HuH-7 (cell line): ENCODE data around the gene DEFB131A.
"Not testable (repeated sequence)": the region's sequence is repeated elsewhere in the genome, so short reads cannot be mapped to it uniquely, and the experiment has no call there.

Experiments
- DNase-seq: peaks from one replicate; pipeline ENCODE4 v3.0.0; 2011; ENCODE audit warnings: low spot score

The DEFB131A gene, protein sequence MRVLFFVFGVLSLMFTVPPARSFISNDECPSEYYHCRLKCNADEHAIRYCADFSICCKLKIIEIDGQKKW

DNA sequence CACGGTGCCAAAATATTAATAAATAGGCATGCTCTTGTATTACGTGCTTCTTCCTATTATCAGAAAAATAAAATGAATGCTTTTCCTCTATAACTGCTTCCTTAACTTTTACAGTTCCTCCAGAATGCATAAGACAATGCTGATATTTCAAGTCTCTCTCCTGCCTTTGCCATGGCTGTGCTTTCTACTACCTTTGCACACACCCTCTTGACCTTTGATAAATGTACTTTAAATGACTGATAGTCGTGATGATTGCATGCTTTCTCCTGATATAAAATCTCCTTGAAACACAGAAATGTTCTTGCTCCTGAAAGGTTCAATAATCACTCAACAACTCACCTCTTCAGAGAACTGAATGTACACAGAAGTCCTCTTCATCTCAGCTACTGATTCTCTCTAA is at the start of gene DEFB131A:
TSS of gene DEFB131A (plus strand) at position 301 of the 400 bp plus-strand sequence. CDS start 120 bp downstream, outside the sequence.
- DNase-seq, result not testable (repeated sequence)

DNA sequence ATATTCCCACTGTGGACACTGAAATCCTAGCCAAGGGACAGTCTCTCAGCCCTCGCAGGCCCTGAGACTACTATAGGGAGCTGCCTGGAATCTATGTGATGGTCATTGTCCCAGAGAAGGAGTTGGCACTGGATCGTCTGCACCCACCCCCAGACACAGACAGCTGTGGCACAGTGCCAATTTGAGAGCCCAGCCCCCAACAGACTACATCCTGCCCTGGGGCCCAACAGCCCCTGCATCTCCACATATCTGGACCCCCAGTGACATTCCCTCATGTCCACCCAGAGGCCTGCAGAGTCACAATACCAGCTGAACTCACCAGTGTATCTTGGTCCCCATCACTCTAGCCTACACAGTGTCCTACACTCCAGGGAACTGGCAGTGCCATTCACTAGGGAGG is 38.4 kb upstream of the DEFB131A start:
- DNase-seq, result not testable (repeated sequence)

DNA sequence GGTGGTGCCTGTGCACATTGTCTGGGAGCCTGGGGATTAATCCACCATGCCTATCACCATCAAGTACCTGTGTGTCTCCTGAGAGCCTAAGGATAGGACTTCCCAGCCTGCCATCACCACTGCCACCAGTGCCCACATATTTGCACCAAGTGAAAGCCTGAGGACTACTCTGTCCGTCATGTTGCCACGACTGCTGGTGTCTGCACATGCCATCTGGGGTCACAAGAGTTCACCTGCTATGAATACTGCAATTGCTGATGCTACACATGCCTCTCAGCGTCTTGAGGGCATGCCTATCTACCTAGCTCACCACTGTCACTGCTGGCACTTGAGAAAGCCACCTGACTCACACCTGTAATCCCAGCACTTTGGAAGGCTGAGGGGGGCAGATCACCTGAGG is 37.7 kb upstream of the DEFB131A start:
- not testable (repeated sequence) for DNase-seq

DNA sequence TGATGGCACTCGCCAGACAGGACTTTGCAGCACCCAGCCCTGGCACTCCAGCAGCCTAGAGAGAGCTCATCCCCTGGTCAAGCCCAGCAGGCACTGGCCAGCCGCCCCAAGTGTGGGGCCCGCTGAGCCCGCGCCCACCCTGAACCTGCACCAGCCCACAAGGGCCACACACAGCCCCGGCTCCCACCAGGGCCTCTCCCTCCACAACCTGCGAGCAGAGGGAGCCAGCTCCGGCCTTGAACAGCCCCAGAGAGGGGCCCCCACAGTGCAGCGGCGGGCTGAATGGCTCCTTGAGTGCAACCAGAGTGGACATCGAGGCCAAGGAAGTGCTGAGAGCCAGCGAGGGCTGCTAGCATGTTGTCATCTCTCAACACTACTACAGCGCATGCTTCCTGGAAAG is 34.4 kb upstream of the DEFB131A start:
- DNase-seq, result no peak

DNA sequence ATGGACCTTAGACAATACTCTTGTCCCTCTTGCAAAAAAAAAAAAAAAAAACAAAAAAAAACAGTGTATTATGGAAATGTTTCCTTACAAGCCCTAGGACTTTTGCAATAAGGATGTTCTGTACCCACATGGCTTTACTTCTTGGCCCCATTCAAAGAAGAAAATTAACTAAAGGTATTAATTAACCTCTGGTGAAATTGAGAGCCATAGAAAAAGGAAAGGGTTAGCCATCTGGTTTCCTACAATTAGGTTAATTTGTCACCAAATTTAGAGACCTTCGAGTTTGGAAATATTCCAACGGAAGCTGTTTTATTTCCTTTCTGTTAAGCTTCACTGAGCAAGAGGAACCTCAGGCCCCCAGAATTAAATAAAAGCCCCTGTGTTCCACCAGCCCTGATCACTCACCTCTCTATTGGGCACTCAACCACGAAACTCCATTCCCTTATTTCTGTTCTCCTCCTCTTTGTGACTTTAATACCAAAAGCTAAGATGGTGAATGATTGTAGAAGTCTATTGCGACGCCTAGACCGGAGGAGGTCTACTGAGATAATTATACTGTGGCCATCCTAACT is 22.2 kb upstream of the DEFB131A start:
- DNase-seq, result not testable (repeated sequence)

DNA sequence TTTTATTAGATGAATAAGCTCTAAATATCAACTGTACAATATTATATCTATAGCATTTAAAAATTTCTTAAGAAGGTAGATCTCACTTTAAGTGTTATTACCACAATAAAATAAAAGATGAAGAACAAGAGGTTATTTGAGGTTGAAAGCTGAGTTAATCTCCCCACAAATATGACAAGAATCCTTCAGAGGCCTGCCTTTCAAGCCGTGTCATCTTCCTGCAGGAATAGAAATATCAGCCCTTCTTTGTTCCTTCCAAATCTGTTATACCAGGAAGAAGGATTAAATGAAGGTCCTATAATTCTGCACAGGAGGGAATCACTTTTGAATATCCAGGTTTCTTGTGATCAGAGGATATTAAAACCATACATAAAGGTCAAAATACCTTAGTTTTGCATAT is 18.3 kb upstream of the DEFB131A start:
- not testable (repeated sequence) for DNase-seq

DNA sequence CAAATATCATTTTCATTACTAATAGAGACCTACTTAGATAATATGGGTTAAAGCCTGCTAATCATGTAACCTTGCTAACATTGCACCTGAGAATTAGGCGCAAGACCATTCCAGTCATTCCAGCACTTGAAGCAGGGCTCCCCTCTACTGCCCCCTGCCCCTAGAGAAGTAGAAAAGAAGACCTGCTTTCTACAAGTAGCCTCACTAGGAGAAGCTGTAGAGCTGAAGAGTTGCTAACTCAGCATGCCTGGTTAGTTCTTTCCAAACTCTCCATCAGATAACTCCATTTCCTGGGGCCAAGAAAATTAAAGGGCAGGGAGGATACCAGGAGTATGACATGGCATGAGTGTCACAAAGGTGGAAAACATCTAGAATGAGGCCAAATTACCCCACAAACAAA is 14.2 kb upstream of the DEFB131A start:
- not testable (repeated sequence) for DNase-seq

DNA sequence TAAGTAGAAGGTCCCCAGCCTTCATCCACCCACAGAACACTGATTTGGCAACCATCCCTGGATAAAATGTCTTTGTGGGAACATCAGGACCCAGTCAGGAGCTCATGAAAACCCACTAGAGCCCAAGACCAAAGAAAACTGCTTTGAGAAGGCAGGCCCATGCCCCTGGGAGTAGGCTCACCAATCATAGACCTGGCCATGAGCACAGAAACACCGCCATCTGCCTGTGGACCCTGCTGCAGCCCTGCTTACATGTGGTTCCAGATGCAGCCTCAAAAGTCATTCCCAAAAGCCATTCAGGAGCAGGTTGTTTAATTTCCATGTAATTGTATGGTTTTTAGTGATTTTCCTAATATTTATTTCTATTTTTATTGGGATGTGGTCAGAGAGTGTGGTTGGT is 10.9 kb upstream of the DEFB131A start:
- not testable (repeated sequence) for DNase-seq

DNA sequence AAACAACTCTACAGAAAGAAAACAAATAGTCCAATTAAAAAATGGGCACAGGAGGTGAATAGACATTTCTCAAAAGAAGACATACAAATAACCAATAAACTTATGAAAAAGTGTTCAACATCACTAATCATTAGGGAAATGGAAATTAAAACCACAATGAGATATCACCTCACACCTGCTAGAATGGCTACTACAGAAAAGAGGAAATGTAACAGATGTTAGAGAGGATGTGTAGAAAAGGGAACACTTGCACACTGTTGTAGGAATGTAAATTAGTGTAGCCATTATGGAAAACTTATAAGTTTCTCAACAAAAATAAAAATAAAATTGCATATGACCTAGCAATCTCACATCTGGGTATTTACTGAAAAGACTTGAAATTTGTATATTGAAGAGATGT is 7.5 kb upstream of the DEFB131A start:
- DNase-seq, result not testable (repeated sequence)

DNA sequence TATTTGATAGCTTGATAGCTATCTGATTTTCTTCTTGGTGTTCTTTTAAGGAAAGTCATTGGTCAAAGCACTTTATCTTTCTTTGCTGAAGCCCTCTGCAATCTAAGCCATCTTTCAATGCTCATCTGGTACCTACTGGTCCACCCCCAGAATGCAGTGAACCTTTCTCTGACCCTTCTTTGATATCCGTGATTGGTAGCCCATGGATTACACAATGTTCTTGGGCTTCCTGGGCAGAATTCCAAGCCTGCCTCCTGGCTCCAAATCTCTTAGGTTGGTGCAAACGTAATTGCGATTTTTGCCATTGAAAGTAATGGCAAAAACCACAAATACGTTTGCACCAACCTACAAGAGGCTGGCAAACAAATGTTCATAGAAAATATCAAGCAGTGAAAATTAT is 1.9 kb upstream of the DEFB131A start:
- not testable (repeated sequence) for DNase-seq

DNA sequence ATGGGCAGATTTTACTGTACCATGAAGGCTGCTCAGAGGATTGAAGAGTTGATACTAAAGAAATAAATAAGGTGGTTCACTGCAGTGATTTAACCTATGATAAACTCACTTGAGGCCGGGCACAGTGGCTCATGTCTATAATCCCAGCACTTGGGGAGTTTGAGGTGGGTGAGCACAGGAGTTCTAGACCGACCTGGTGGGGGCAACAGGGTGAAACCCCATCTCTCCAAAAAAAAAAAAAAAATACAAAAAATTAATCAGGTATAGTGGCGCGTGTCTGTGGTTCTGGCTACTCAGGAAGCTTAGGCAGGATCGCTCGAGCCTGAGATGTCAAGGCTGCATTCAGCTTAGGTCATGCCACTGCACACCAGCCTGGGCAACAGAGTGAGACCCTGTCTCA is 467 bp downstream of the DEFB131A start:
- DNase-seq, result not testable (repeated sequence)

DNA sequence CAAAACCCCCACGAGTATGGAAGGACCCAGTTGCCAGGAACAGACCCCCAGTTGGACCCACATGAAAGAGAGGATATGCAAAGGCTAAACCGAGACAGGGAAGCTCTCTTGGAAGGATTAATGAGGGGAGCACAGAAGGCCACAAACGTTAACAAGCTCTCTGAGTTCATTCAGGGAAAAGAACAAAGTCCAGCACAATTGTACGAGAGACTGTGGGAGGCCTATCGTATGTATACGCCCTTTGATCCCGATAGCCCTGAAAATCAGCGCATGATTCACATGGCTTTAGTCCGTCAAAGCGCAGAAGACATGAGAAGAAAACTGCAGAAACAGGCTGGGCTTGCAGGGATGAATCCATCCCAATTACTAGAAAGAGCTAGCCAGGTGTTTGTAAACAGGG is 8.0 kb downstream of the DEFB131A start:
- DNase-seq, result not testable (repeated sequence)

DNA sequence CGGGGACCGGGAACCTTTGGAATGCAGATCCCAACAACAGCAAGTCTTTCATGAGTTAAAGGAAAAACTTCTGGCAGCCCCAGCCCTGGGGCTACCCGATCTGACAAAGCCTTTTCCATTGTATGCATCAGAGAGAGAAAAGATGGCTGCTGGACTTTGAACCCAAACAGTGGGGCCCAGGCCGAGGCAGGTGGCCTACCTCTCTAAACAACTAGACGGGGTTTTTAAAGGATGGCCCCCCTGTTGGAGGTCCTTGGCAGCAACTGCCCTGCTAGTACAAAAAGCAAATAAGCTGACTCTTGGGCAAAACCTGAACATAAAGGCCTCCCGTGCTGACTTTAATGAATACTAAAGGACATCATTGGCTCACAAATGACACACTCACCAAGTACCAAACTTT is 10.1 kb downstream of the DEFB131A start:
- not testable (repeated sequence) for DNase-seq

DNA sequence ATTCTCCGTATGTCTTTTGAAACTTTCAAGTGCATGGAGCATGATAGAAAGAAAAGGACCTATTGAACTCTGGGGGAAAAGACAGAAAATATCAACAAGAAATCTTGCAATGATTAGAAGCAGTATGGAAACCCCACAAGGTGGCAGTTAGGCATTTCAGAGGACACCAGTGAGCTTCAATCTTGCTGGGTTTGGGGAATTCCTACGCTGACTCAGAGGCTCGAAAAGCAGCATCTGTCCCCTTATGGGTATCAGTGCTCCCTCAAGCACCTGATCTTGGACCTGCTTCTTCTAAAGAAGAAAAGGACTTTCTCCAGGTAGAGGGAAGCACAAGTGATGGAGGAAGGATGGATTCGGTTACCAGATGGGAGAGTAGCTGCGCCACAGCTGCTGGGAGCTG is 10.8 kb downstream of the DEFB131A start:
- DNase-seq, result not testable (repeated sequence)

DNA sequence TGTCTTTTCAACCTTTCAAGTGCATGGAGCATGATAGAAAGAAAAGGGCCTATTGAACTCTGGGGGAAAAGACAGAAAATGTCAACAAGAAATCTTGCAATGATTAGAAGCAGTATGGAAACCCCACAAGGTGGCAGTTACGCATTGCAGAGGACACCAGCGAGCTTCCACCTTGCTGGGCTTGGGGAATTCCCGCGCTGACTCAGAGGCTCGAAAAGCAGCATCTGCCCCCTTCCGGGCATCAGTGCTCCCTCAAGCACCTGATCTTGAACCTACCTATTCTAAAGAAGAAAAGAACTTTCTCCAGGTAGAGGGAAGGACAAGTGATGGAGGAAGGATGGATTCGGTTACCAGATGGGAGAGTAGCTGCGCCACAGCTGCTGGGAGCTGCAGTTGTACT is 35.3 kb downstream of the DEFB131A start:
- DNase-seq, result not testable (repeated sequence)

DNA sequence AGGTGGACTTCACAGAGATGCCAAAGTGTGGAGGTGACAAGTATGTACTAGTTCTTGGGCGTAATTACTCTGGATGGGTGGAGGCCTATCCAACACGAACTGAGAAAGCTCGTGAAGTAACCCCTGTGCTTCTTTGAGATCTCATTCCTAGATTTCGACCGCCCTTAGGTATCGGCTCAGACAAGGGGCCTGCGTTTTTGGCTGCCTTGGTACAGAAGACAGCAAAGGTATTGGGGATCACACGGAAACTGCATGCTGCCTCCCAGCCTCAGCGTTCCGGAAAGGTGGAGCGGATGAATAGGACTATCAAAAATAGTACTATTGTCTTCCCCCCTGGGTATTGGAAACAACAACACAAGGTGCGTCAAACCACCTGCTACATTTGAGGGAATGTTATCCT is 35.9 kb downstream of the DEFB131A start:
- not testable (repeated sequence) for DNase-seq

DNA sequence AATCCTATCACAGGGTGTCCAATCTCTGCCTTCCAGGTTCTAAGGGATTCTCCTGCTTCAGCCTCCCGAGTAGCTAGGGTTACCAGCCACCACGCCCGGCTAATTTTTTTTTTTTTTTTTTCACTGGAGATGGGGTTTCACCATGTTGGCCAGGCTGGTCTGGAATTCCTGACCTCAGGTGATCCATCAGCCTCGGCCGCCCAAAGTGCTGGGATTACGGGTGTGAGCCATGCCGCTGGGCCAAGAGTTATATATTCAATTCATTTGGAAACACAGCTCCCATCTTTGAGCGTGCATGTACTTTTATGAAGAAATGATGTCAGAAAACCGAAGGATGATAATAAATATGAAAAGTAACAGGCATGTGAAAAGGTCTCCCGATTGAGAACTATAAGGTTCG is 38.7 kb downstream of the DEFB131A start:
- DNase-seq, result not testable (repeated sequence)

DNA sequence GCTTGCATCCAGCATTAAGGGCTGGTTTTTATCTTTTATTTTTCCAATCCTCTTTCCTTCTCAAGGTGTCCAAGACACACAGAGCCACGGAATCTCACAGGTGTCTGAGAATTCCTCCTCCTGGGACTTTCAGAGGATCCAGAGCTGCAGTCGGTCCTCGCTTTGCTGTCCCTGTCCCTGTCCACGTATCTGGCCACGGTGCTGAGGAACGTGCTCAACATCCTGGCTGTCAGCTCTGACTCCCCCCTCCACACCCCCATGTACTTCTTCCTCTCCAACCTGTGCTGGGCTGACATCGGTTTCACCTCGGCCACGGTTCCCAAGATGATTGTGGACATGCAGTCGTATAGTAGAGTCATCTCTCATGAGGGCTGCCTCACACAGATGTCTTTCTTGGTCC is 39.5 kb downstream of the DEFB131A start:
- not testable (repeated sequence) for DNase-seq

DNA sequence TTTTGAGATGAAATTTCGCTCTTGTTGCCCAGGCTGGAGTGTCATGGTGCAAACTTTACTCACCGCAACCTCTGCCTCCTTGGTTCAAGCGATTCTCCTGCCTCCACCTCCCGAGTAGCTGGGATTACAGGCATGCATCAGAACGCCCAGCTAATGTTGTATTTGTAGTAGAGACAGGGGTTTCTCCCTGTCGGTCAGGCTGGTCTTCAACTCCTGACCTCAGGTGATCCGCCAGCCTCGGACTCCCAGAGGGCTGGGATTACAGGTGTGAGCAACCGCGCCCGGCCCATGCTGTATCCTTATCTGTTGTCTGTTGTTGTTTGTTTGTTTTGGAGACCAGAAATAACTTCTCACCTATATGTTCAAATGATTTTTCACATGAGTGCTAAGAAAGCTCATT is 42.7 kb downstream of the DEFB131A start:
- not testable (repeated sequence) for DNase-seq

DNA sequence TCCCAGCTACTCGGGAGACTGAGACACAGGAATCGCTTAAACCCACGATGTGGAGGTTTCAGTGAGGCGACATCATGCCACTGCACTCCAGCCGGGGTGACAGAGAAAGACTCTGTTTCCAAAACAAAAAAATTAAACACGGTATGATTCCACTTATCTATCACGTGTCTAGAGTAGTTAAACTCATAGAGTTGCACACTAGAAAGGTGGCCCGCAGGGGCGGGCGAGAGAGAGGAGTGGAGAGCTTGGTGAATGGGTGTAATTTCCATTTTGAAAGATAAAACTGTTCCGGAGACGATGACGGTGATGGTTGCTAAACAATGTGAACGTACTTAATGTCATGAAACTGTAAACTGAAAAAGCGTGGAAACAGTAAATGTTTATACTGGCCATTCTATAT is 44.6 kb downstream of the DEFB131A start:
- not testable (repeated sequence) for DNase-seq

DNA sequence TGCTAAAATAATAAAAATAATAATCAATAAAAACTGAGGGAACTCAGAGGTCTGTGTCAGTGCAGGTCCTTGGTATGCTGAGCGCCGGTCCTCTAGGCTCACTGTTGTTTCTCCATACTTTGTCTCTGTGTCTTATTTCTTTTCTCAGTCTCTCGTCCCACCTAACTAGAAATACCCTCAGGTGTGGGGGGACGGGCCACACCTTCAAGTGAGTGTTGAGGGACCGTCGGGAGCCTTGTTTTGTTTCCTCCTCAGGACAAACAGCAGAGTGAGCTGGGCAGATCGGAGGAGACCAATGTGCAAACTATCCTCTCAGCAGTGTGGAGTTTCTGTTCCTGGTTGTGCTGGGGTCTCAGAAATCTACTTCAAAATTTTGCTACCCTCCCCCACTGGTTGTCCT is 46.3 kb downstream of the DEFB131A start:
- DNase-seq, result not testable (repeated sequence)

DNA sequence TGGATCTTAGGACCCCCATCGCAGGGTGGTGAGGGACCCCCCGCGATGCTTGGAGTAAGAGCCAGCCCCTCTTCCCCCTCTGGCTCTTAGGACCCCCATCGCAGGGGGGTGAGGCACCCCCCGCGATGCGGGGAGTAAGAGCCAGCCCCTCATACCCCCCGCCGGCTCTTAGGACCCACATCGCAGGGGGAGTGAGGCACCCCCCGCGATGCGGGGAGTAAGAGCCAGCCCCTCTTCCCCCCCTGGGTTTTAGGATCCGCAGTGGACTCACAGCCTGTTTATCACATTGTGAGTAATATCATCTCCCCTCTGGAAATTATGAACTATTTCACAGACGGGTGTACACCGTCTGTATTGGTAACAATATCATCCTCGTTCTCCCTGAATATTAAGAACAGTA is 46.8 kb downstream of the DEFB131A start:
- DNase-seq, result not testable (repeated sequence)

DNA sequence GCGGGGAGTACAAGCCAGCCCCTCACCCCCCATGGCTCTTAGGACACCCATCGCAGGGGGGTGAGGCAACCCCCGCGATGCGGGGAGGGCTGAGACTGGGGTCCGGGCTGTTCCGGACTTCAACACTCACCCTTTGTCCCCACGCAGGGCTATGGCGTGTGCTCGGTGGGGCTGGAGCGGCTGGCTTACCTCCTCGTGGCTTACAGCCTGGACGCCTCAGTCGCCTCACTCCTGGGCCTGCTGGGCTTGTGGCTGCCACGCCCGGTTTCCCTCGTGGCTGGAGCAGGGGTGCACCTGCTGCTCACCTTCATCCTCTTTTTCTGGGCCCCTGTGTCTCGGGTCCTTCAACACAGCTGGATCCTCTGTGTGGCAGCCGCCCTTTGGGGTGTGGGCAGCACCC is 49.4 kb downstream of the DEFB131A start:
- DNase-seq, result not testable (repeated sequence)
